HepG2 (cell line): Measurements from ENCODE around the gene OXLD1. TPM values are rescaled to one million over a fixed set of nuclear protein-coding genes. Genes with fewer than 3 reads are reported as not detected.
A peak's percentile ranks its signal among the peaks of the same experiment; 100 is the strongest.

Experiments
- ATAC-seq: fragments of 200-7000 bp; cut with Tn5 transposase; 3 replicates; pipeline ENCODE4 v1.9.1; 2020; ENCODE audit warnings: mild to moderate bottlenecking, moderate library complexity
- BruUV-seq: library from RNA; stranded (reverse); fragments of 400-500 nt; replicated peaks from 2 replicates; lab custom pipeline; 2021; lab: Mats Ljungman, UMichigan
- CTCF ChIA-PET: fragments of 300-600 bp; formaldehyde crosslinking; extraction: SDS; loops from one replicate; lab custom pipeline; 2021; ENCODE audit warnings: low total read pairs, inconsistent platforms, low intra/inter-chr PET ratio; lab: Yijun Ruan, JAX
- POLR2A ChIA-PET: fragments of 350-600 bp; sonication (Branson Sonifier 250); formaldehyde crosslinking; loops from one replicate; lab custom pipeline; 2020; ENCODE audit warnings: antibody characterized with exemption, inconsistent platforms; lab: Yijun Ruan, JAX
- DNase-seq: peaks from one replicate; pipeline ENCODE4 v3.0.0-alpha.2; 2015; ENCODE audit warnings: low spot score
- FAIRE-seq: peaks from 3 replicates; lab custom pipeline; 2011; peaks lifted over from hg19 to GRCh38; lab: Jason Lieb, UNC
- H2AFZ ChIP-seq: one replicate; pipeline ENCODE4 v1.6.1; 2011; ENCODE audit warnings: low read length, inconsistent platforms
- H3K27ac ChIP-seq: fragments of 300-600 bp; 3 replicates; pipeline ENCODE4 v1.8.0; 2011; ENCODE audit warnings: mixed run types, mild to moderate bottlenecking, mixed read lengths, low read length, inconsistent platforms; ENCODE audit not compliant: insufficient read depth; ENCODE audit errors: extremely low read length
- H3K27me3 ChIP-seq, 2 experiments: fragments of 200-600 bp in 1 of 2; 2 replicates in 1 of 2; 3 replicates in 1 of 2; pipeline versions ENCODE4 v1.6.0 to v1.8.0; 2011; ENCODE audit warnings: low read length in 2 of 2, mild to moderate bottlenecking in 2 of 2, moderate library complexity in 2 of 2, inconsistent platforms in 1 of 2; ENCODE audit not compliant: insufficient read depth in 2 of 2, control insufficient read depth in 1 of 2
- H3K36me3 ChIP-seq, 2 experiments: fragments of 200-600 bp in 1 of 2; replicated peaks in 1 of 2; 2 replicates in 1 of 2; 3 replicates in 1 of 2; pipeline versions ENCODE4 v1.5.1 to v1.8.0; 2011; ENCODE audit warnings: low read length in 2 of 2, inconsistent platforms in 1 of 2; ENCODE audit not compliant: insufficient read depth in 2 of 2, control insufficient read depth in 1 of 2
- H3K4me1 ChIP-seq: 2 replicates; pipeline ENCODE4 v1.5.1; 2012; ENCODE audit warnings: low read length, inconsistent platforms; ENCODE audit not compliant: insufficient read depth
- H3K4me2 ChIP-seq: 2 replicates; pipeline ENCODE4 v1.6.0; 2011; ENCODE audit warnings: low read depth, low read length, inconsistent platforms
- H3K4me3 ChIP-seq, 3 experiments: fragments of 200-600 bp in 1 of 3; sonication (generic), shearing (Covaris generic) in 1 of 3; replicated peaks in 1 of 3; 2 replicates each; pipeline ENCODE4 v1.5.1; 2011 to 2016; ENCODE audit warnings: low read length in 3 of 3, inconsistent platforms in 2 of 3, low read depth in 2 of 3, mild to moderate bottlenecking in 2 of 3, control low read depth in 1 of 3, mixed read lengths in 1 of 3; ENCODE audit not compliant: insufficient read depth in 1 of 3
- H3K79me2 ChIP-seq: one replicate; pipeline ENCODE4 v1.6.1; 2011; ENCODE audit warnings: low read length, inconsistent platforms; ENCODE audit not compliant: insufficient read depth
- H3K9ac ChIP-seq: 2 replicates; pipeline ENCODE4 v1.6.0; 2011; ENCODE audit warnings: mild to moderate bottlenecking, low read depth, low read length, inconsistent platforms; ENCODE audit not compliant: insufficient read depth
- H3K9me3 ChIP-seq: 2 replicates; pipeline ENCODE4 v1.5.1; 2012; ENCODE audit warnings: mild to moderate bottlenecking, low read length
- H4K20me1 ChIP-seq: 2 replicates; pipeline ENCODE4 v1.6.0; 2011; ENCODE audit warnings: inconsistent platforms, mild to moderate bottlenecking, low read length, moderate library complexity; ENCODE audit not compliant: insufficient read depth
- ATF5 ChIP-seq: sonication (generic); formaldehyde crosslinking; IDR thresholded peaks from 2 replicates; pipeline ENCODE4 v1.4.0; 2020; ENCODE audit warnings: mild to moderate bottlenecking, low read depth, missing genetic modification reagents
- CSRNP2 ChIP-seq: sonication (generic); formaldehyde crosslinking; conservative IDR thresholded peaks from 2 replicates; pipeline ENCODE4 v1.8.0; 2022; ENCODE audit warnings: low read depth, missing genetic modification reagents
- HDAC2 ChIP-seq: sonication (generic); formaldehyde crosslinking; IDR thresholded peaks from 2 replicates; pipeline ENCODE4 v1.4.0; 2020; ENCODE audit warnings: missing genetic modification reagents
- KAT7 ChIP-seq: IDR thresholded peaks from 2 replicates; pipeline ENCODE4 v1.6.1; 2018; ENCODE audit warnings: borderline replicate concordance, missing compliant biosample characterization
- MXD3 ChIP-seq: IDR thresholded peaks from 2 replicates; pipeline ENCODE4 v1.6.1; 2016; ENCODE audit warnings: mild to moderate bottlenecking, missing biosample characterization, missing genetic modification reagents
- SIN3B ChIP-seq: fragments of 150-350 bp; IDR thresholded peaks from 2 replicates; pipeline ENCODE4 v1.6.1; 2014; ENCODE audit warnings: low read length
- ZBTB25 ChIP-seq: IDR thresholded peaks from 2 replicates; pipeline ENCODE4 v1.6.1; 2018; ENCODE audit warnings: missing genetic modification reagents
- ZBTB49 ChIP-seq: sonication (generic); formaldehyde crosslinking; IDR thresholded peaks from 2 replicates; pipeline ENCODE4 v1.4.0; 2020; ENCODE audit warnings: missing genetic modification reagents, borderline replicate concordance
- ZNF235 ChIP-seq: sonication (generic); formaldehyde crosslinking; IDR thresholded peaks from 2 replicates; pipeline ENCODE4 v1.8.1; 2023; ENCODE audit warnings: mild to moderate bottlenecking, missing genetic modification reagents, borderline replicate concordance
- ZNF281 ChIP-seq: sonication (generic); formaldehyde crosslinking; IDR thresholded peaks from 2 replicates; pipeline ENCODE4 v1.4.0; 2020; ENCODE audit warnings: missing genetic modification reagents, borderline replicate concordance
- ZNF329 ChIP-seq: sonication (generic); formaldehyde crosslinking; IDR thresholded peaks from 2 replicates; pipeline ENCODE4 v1.9.0; 2021; ENCODE audit warnings: low read depth, mild to moderate bottlenecking, missing genetic modification reagents
- ZNF576 ChIP-seq: sonication (generic); formaldehyde crosslinking; IDR thresholded peaks from 2 replicates; pipeline ENCODE4 v1.4.0; 2020; ENCODE audit warnings: mild to moderate bottlenecking, missing genetic modification reagents
- ZNF652 ChIP-seq: IDR thresholded peaks from 2 replicates; pipeline ENCODE4 v1.6.1; 2016; ENCODE audit warnings: low read depth, borderline replicate concordance
- WGBS: methylation state at CpG from one replicate; pipeline ENCODE4 v1.1.6; 2017; ENCODE audit warnings: low lambda C conversion rate; 5-methylcytosine and 5-hydroxymethylcytosine counted together
- in situ Hi-C: cut with HindIII; loops from 2 replicates; pipeline ENCODE4 v1.10.0; 2017; ENCODE audit warnings: low pct_unique_long_range_greater_than_20kb; ENCODE audit not compliant: extremely low pct_ligation_motif_present
- intact Hi-C: fragments of 100-400 bp; cut with micrococcal nuclease; formaldehyde crosslinking; loops from one replicate; pipeline ENCODE4 v1.10.0; 2022; ENCODE audit not compliant: unreplicated experiment
- polyA plus RNA-seq, 8 experiments: library from polyadenylated mRNA; depleted of rRNA in 3 of 8; stranded (reverse) in 7 of 8; unstranded in 1 of 8; fragments of >200 nt; fragmentation: Illumina TruSeq in 4 of 8; extraction: Trizol in 4 of 8; gene quantifications; 2 replicates each; pipeline versions ENCODE4 v1.2.1 to v1.2.3, GENCODE V29; 2011 to 2016; ENCODE audit warnings: low read depth in 4 of 8, missing spikeins in 1 of 8, mixed read lengths in 1 of 8; ENCODE audit not compliant: insufficient read depth in 1 of 8
- total RNA-seq, 5 experiments: library from RNA; depleted of rRNA; stranded (reverse); fragments of >200 nt; fragmentation: Illumina TruSeq; extraction: Trizol; gene quantifications; 2 replicates each; pipeline ENCODE4 v1.2.3, GENCODE V29; 2016; ENCODE audit warnings: low read depth in 1 of 5

Gene OXLD1
- total and polyA plus RNA-seq, 2 of the 13 experiments (the other 11 are each of a cell fraction or from before 2014, with no cell fraction given), result 27.1 to 37.5 TPM

- TF ChIP-seq ATF5 (CRISPR knock-in tag) (no peak), MXD3 (CRISPR knock-in tag) (no peak), ZBTB49 (no peak), ZNF235 (CRISPR knock-in tag) (no peak), KAT7 (no peak), CSRNP2 (no peak)
These were observed 9.6 kb downstream of the OXLD1 start (continued) for GRCh38 chr17:81656835-81657234.

GRCh38 chr17:81656118-81656743, 10.2 kb downstream of the OXLD1 start, which contains the start of gene PDE6G:
Gene PDE6G, minus strand, starts transcription at chr17:81656542. Its CDS starts 3,237 bp downstream, at chr17:81653305.
- Histone ChIP-seq H3K4me1 (peaks cover 77% of the 10 kb centered on the region), H3K27ac (no peak within 1 kb of the TSS), H4K20me1 (no peaks in the 10 kb centered on the region), H3K9ac (peak within 1 kb of the TSS; percentile 38; the same call in 1 of the 2 replicates), H3K4me3 (peak within 1 kb of the TSS in 1 of 3 experiments; percentile 45; a peak in 1 of 6 replicates), H3K9me3 (no peaks in the 10 kb centered on the region), H2AFZ (no peak within 1 kb of the TSS), H3K36me3 (no peaks in the 10 kb centered on the region), H3K79me2 (no peaks in the 10 kb centered on the region), H3K27me3 (peaks cover 0 to 17% of the 10 kb centered on the region in 2 experiments; a peak in 3 of 5 replicates), H3K4me2 (peak within 1 kb of the TSS; percentile 45)
- no TSS peak for BruUV-seq
- intact Hi-C loops, result no loop called here
- ChIA-PET POLR2A (interaction anchor here (0.6 to 2.1 kb wide), 5 partner anchors 9 to 71 kb away, joined by 3 to 15 read pairs (median 6); partner anchors contain the start of genes CCDC137 and OXLD1), CTCF (no interaction called here)
- no peak for FAIRE-seq
- ATAC-seq, result no peak
- no peak for DNase-seq
- WGBS, result 49% methylated on average over 5 of the region's 15 CpGs
- in situ Hi-C loops, result no loop called here
- TF ChIP-seq SIN3B, result no peak
- no peak for TF ChIP-seq HDAC2 (CRISPR knock-in tag)
- TF ChIP-seq ZNF652 (CRISPR knock-in tag), result no peak
- TF ChIP-seq ZNF281 (CRISPR knock-in tag), result no peak
- TF ChIP-seq ZBTB25 (CRISPR knock-in tag), result no peak
- TF ChIP-seq ZNF329 (CRISPR knock-in tag), result no peak
- TF ChIP-seq ZNF576, result no peak
